IMR-90 (cell line): ENCODE measurements around the gene STXBP6. TPM values are rescaled to one million over a fixed set of nuclear protein-coding genes. Genes with fewer than 3 reads are reported as not detected.

Source experiments
- ATAC-seq: fragments of 200-7000 bp; cut with Tn5 transposase; 2 replicates; pipeline ENCODE4 v1.9.1; 2020; ENCODE audit warnings: low read depth, mild to moderate bottlenecking, moderate library complexity
- BruUV-seq: library from RNA; stranded (reverse); fragments of 400-500 nt; replicated peaks from 2 replicates; lab custom pipeline; 2021; lab: Mats Ljungman, UMichigan
- CTCF ChIA-PET: fragments of 300-600 bp; formaldehyde crosslinking; extraction: SDS; loops from one replicate; lab custom pipeline; 2021; ENCODE audit warnings: antibody characterized with exemption; lab: Yijun Ruan, JAX
- POLR2A ChIA-PET: fragments of 300-600 bp; sonication (Branson Sonifier 250); formaldehyde crosslinking; loops from one replicate; lab custom pipeline; 2022; ENCODE audit warnings: antibody characterized with exemption; ENCODE audit not compliant: unreplicated experiment; lab: Charles Lee
- DNase-seq: peaks from one replicate; pipeline ENCODE4 v3.0.0; 2013
- H2AFZ ChIP-seq: replicated peaks from 2 replicates; pipeline ENCODE3; 2013; ENCODE audit warnings: low read length, mild to moderate bottlenecking; ENCODE audit not compliant: poor library complexity
- H2AK5ac ChIP-seq: 2 replicates; pipeline ENCODE4 v1.6.1; 2013; ENCODE audit warnings: low read depth, low read length, inconsistent platforms
- H2AK9ac ChIP-seq: replicated peaks from 2 replicates; pipeline ENCODE3; 2013; ENCODE audit warnings: mild to moderate bottlenecking, low read depth, low read length, moderate library complexity; ENCODE audit not compliant: poor library complexity
- H2BK120ac ChIP-seq: 2 replicates; pipeline ENCODE4 v1.6.1; 2013; ENCODE audit warnings: low read depth, low read length, inconsistent platforms
- H2BK15ac ChIP-seq: 3 replicates; pipeline ENCODE4 v1.6.1; 2013; ENCODE audit warnings: low read depth, low read length, inconsistent platforms
- H2BK20ac ChIP-seq: 2 replicates; pipeline ENCODE4 v1.6.1; 2013; ENCODE audit warnings: low read depth, mild to moderate bottlenecking, inconsistent platforms, low read length, moderate library complexity
- H2BK5ac ChIP-seq: 2 replicates; pipeline ENCODE4 v1.6.1; 2013; ENCODE audit warnings: mild to moderate bottlenecking, low read depth, low read length, inconsistent platforms; ENCODE audit not compliant: poor library complexity, severe bottlenecking
- H3K14ac ChIP-seq: replicated peaks from 2 replicates; pipeline ENCODE4 v1.6.1; 2013; ENCODE audit warnings: low read depth, low read length, inconsistent platforms
- H3K18ac ChIP-seq: 2 replicates; pipeline ENCODE4 v1.6.1; 2013; ENCODE audit warnings: low read depth, low read length, control low read depth
- H3K23ac ChIP-seq: 2 replicates; pipeline ENCODE4 v1.6.1; 2013; ENCODE audit warnings: low read depth, low read length, inconsistent platforms
- H3K27ac ChIP-seq: 2 replicates; pipeline ENCODE4 v1.5.1; 2013; ENCODE audit warnings: mild to moderate bottlenecking, control low read depth, low read length; ENCODE audit not compliant: insufficient read depth
- H3K27me3 ChIP-seq: 2 replicates; pipeline ENCODE4 v1.6.1; 2013; ENCODE audit warnings: low read length; ENCODE audit not compliant: control insufficient read depth, insufficient read depth
- H3K36me3 ChIP-seq: 2 replicates; pipeline ENCODE4 v1.6.1; 2013; ENCODE audit warnings: low read length, mixed read lengths; ENCODE audit not compliant: control insufficient read depth, insufficient read depth
- H3K4ac ChIP-seq: 2 replicates; pipeline ENCODE4 v1.6.1; 2013; ENCODE audit warnings: low read depth, low read length, inconsistent platforms
- H3K4me1 ChIP-seq: 2 replicates; pipeline ENCODE4 v1.6.1; 2013; ENCODE audit warnings: low read length, mixed read lengths; ENCODE audit not compliant: control insufficient read depth, insufficient read depth
- H3K4me2 ChIP-seq: 2 replicates; pipeline ENCODE4 v1.6.1; 2013; ENCODE audit warnings: low read depth, mild to moderate bottlenecking, control low read depth, low read length, moderate library complexity
- H3K4me3 ChIP-seq: 2 replicates; pipeline ENCODE4 v1.5.1; 2013; ENCODE audit warnings: low read depth, mild to moderate bottlenecking, control low read depth, low read length, moderate library complexity; ENCODE audit not compliant: insufficient read depth
- H3K56ac ChIP-seq: 2 replicates; pipeline ENCODE4 v1.6.1; 2013; ENCODE audit warnings: low read length, inconsistent platforms; ENCODE audit not compliant: insufficient read depth; ENCODE audit errors: extremely low read depth
- H3K79me1 ChIP-seq, 2 experiments: 2 replicates each; pipeline ENCODE4 v1.6.1; 2013; ENCODE audit warnings: low read length in 2 of 2, inconsistent platforms in 1 of 2, low read depth in 1 of 2
- H3K9ac ChIP-seq: 2 replicates; pipeline ENCODE4 v1.6.1; 2013; ENCODE audit warnings: low read depth, low read length, control low read depth
- H3K9me1 ChIP-seq: 2 replicates; pipeline ENCODE4 v1.6.1; 2013; ENCODE audit warnings: low read length, inconsistent platforms; ENCODE audit not compliant: insufficient read depth
- H3K9me3 ChIP-seq: 2 replicates; pipeline ENCODE4 v1.6.1; 2013; ENCODE audit warnings: low read length; ENCODE audit not compliant: control insufficient read depth, insufficient read depth
- H4K20me1 ChIP-seq: 2 replicates; pipeline ENCODE4 v1.6.1; 2013; ENCODE audit warnings: low read length, inconsistent platforms; ENCODE audit not compliant: insufficient read depth
- H4K5ac ChIP-seq: 2 replicates; pipeline ENCODE4 v1.6.1; 2013; ENCODE audit warnings: mild to moderate bottlenecking, low read depth, low read length, control low read depth
- H4K8ac ChIP-seq, 2 experiments: 2 replicates each; pipeline ENCODE4 v1.6.1; 2013; ENCODE audit warnings: low read depth in 2 of 2, low read length in 2 of 2, control low read depth in 1 of 2, inconsistent platforms in 1 of 2
- H4K91ac ChIP-seq: 2 replicates; pipeline ENCODE4 v1.6.1; 2013; ENCODE audit warnings: low read depth, low read length, inconsistent platforms; ENCODE audit not compliant: insufficient read depth
- BHLHE40 ChIP-seq: fragments of 150-350 bp; IDR thresholded peaks from 2 replicates; pipeline ENCODE4 v1.6.1; 2016; ENCODE audit warnings: mild to moderate bottlenecking, low read depth, low read length
- CHD1 ChIP-seq: IDR thresholded peaks from 2 replicates; pipeline ENCODE4 v1.6.1; 2012; ENCODE audit warnings: low read depth, low read length, improper control_type of control experiment
- FOS ChIP-seq: fragments of 150-350 bp; IDR thresholded peaks from 2 replicates; pipeline ENCODE4 v1.6.1; 2016; ENCODE audit warnings: low read depth, low read length
- MAFK ChIP-seq: IDR thresholded peaks from 2 replicates; pipeline ENCODE4 v1.6.1; 2012; ENCODE audit warnings: low read depth, low read length, improper control_type of control experiment
- MXI1 ChIP-seq: IDR thresholded peaks from 2 replicates; pipeline ENCODE4 v1.6.1; 2012; ENCODE audit warnings: low read depth, mild to moderate bottlenecking, low read length, moderate library complexity, borderline replicate concordance
- POLR2A ChIP-seq: IDR thresholded peaks from 2 replicates; pipeline ENCODE4 v1.6.1; 2012; ENCODE audit warnings: mild to moderate bottlenecking, low read depth, low read length
- RAD21 ChIP-seq: IDR thresholded peaks from 2 replicates; pipeline ENCODE4 v1.6.1; 2012; ENCODE audit warnings: low read length, improper control_type of control experiment
- RCOR1 ChIP-seq: IDR thresholded peaks from 2 replicates; pipeline ENCODE4 v1.6.1; 2012; ENCODE audit warnings: mild to moderate bottlenecking, low read length, improper control_type of control experiment; ENCODE audit not compliant: insufficient replicate concordance
- RFX5 ChIP-seq: IDR thresholded peaks from 2 replicates; pipeline ENCODE4 v1.8.0; 2012; ENCODE audit warnings: low read depth, mild to moderate bottlenecking, low read length, moderate library complexity
- SMC3 ChIP-seq: fragments of 150-350 bp; IDR thresholded peaks from 2 replicates; pipeline ENCODE4 v1.6.1; 2016; ENCODE audit warnings: low read depth, mild to moderate bottlenecking, antibody characterized with exemption, low read length, moderate library complexity
- WGBS, 2 experiments: methylation state at CpG; one replicate each; pipeline versions ENCODE4 v1.1.5 to v1.1.7; 2013; ENCODE audit warnings: missing lambda C conversion rate in 2 of 2; ENCODE audit not compliant: insufficient read length in 1 of 2; ENCODE audit errors: extremely low coverage in 2 of 2; 5-methylcytosine and 5-hydroxymethylcytosine counted together
- dilution Hi-C: fragments of 300-500 bp; cut with HindIII; formaldehyde crosslinking; loops from one replicate; pipeline ENCODE4 v1.14.3; 2018; ENCODE audit warnings: low sequenced_read_pairs; ENCODE audit not compliant: unreplicated experiment
- in situ Hi-C: fragments of 300-500 bp; cut with MboI; formaldehyde crosslinking; loops from 3 replicates; pipeline ENCODE4 v1.14.3; 2019; ENCODE audit warnings: low sequenced_read_pairs, inconsistent platforms, mixed read lengths
- intact Hi-C: fragments of 100-400 bp; cut with micrococcal nuclease; formaldehyde crosslinking; loops from 2 replicates; pipeline ENCODE4 v1.10.0; 2022
- polyA plus RNA-seq, 3 experiments: library from polyadenylated mRNA; depleted of rRNA; stranded (reverse); fragments of >200 nt; gene quantifications; 2 replicates each; pipeline ENCODE4 v1.2.3, GENCODE V29; 2012; ENCODE audit warnings: low replicate concordance in 1 of 3
- total RNA-seq: library from RNA; depleted of rRNA; stranded (reverse); fragments of >200 nt; gene quantifications from 2 replicates; pipeline ENCODE4 v1.2.3, GENCODE V29; 2012

STXBP6 gene
- total and polyA plus RNA-seq, 2 of the 4 experiments (the other 2 are of a cell fraction): 14.2 to 14.3 TPM

- H3K27me3 ChIP-seq: no peaks in the 10 kb centered on the region
- in situ Hi-C loops (no loop called here), dilution Hi-C loops (no loop called here), intact Hi-C loops (no loop called here)
- no peak overlapping the region for H2AK9ac ChIP-seq
- no peaks in the 10 kb centered on the region for H3K79me1 ChIP-seq
- no peak overlapping the region for H4K8ac ChIP-seq
- no peaks in the 10 kb centered on the region for H3K36me3 ChIP-seq
- H3K9me1 ChIP-seq: no peaks in the 10 kb centered on the region
- H3K4me2 ChIP-seq: no peak overlapping the region
- no peaks in the 10 kb centered on the region for H3K9me3 ChIP-seq
- H3K9ac ChIP-seq: no peak overlapping the region
- no peak overlapping the region for H2BK120ac ChIP-seq
- H3K23ac ChIP-seq: no peak overlapping the region
- no TSS peak for BruUV-seq
- no peak overlapping the region for H3K4me3 ChIP-seq
- H2AFZ ChIP-seq: no peak overlapping the region
- H2BK20ac ChIP-seq: no peak overlapping the region
- H3K14ac ChIP-seq: no peak overlapping the region
- peaks cover 3% of the 10 kb centered on the region for H3K4me1 ChIP-seq
- ChIA-PET CTCF (no interaction called here), POLR2A (no interaction called here)
- H2BK5ac ChIP-seq: no peak overlapping the region
- H2AK5ac ChIP-seq: no peak overlapping the region
- no peak overlapping the region for H3K4ac ChIP-seq
- no CpG with 5 or more reads among the region's 3 CpGs for WGBS, 2 experiments
- ATAC-seq: no peak
- H4K5ac ChIP-seq: no peak overlapping the region
- no peaks in the 10 kb centered on the region for H4K20me1 ChIP-seq
- no peak overlapping the region for H3K18ac ChIP-seq
- no peak overlapping the region for H4K91ac ChIP-seq
- H2BK15ac ChIP-seq: no peak overlapping the region
- H3K27ac ChIP-seq: no peak overlapping the region
- TF ChIP-seq MAFK: no peak
- TF ChIP-seq RAD21: no peak
- no peak for TF ChIP-seq RFX5
- TF ChIP-seq MXI1: no peak
- TF ChIP-seq RCOR1: no peak
- no peak for TF ChIP-seq SMC3
- no peak for TF ChIP-seq BHLHE40
- no peak for TF ChIP-seq CHD1
- TF ChIP-seq POLR2A: no peak
- TF ChIP-seq FOS: no peak
- H3K56ac ChIP-seq: no peak overlapping the region
- DNase-seq: no peak
Observed at GRCh38 chr14:24885410-24885913, 164.5 kb downstream of the STXBP6 start.
